Colonic mucosa (tissue), 4 donors: Measurements from ENCODE around the gene CFDP1. TPM values are rescaled to one million over a fixed set of nuclear protein-coding genes. Genes with fewer than 3 reads are reported as not detected.

ENCODE experiments used
- DNase-seq: peaks from one replicate; pipeline ENCODE4 v3.0.0-alpha.2; 2020
- H3K27ac ChIP-seq: fragments of 200-600 bp; one replicate; pipeline ENCODE4 v1.8.0; 2021
- H3K27me3 ChIP-seq: fragments of 200-600 bp; one replicate; pipeline ENCODE4 v1.8.0; 2021
- H3K36me3 ChIP-seq: fragments of 200-600 bp; one replicate; pipeline ENCODE4 v1.8.0; 2021
- H3K4me1 ChIP-seq: fragments of 200-600 bp; one replicate; pipeline ENCODE4 v1.8.0; 2021; ENCODE audit warnings: mild to moderate bottlenecking
- H3K4me3 ChIP-seq: fragments of 200-600 bp; one replicate; pipeline ENCODE4 v1.8.0; 2021
- H3K9ac ChIP-seq, 2 donors: one replicate each; pipeline ENCODE4 v1.7.0; 2013; ENCODE audit warnings: control low read depth in 2 of 2, low read depth in 2 of 2, low read length in 2 of 2
- H3K9me3 ChIP-seq: fragments of 200-600 bp; one replicate; pipeline ENCODE4 v1.8.0; 2021
- CTCF ChIP-seq: fragments of 200-600 bp; IDR thresholded peaks from one replicate; pipeline ENCODE4 v1.8.0; 2022; ENCODE audit warnings: antibody characterized with exemption, mild to moderate bottlenecking
- intact Hi-C: fragments of 100-400 bp; cut with DNase I; formaldehyde crosslinking; loops from one replicate; pipeline ENCODE4 v1.14.1; 2022
- total RNA-seq, 2 donors: library from RNA; stranded (reverse); fragmentation: NEBNext Ultra II Directional in 1 of 2; extraction: Animal tissue kit (Norgen Biotek cat#: 25700) in 1 of 2; gene quantifications; one replicate each; pipeline ENCODE4 v1.2.1, GENCODE V29; 2021
- donor health status: healthy.
- donor health status: DM: no; HTN: no; CAD: no.
- donor health status: DM: no; HTN: no; CAD: no.

The CFDP1 gene
- 10 to 100 TPM; 61.6 to 75.8 TPM for total RNA-seq

- Histone ChIP-seq H3K36me3 (no peaks in the 10 kb centered on the region), H3K4me3 (peak within 1 kb of the TSS; percentile 79), H3K9ac (peak within 1 kb of the TSS; percentile 85 to 94), H3K27me3 (no peaks in the 10 kb centered on the region), H3K9me3 (no peaks in the 10 kb centered on the region), H3K27ac (peak within 1 kb of the TSS; percentile 85), H3K4me1 (no peaks in the 10 kb centered on the region)
- no peak for TF ChIP-seq CTCF
- intact Hi-C loops: no loop called here
- DNase-seq: peak; percentile 96
Measured at GRCh38 chr16:75432828-75433731, at the start of gene CFDP1. CFDP1 (minus strand) TSS chr16:75433503; CDS start chr16:75433352, 151 bp downstream.

- H3K36me3 ChIP-seq: no peaks in the 10 kb centered on the region
- no peak overlapping the region for H3K4me3 ChIP-seq
- no peak for DNase-seq
- H3K27ac ChIP-seq: no peak overlapping the region
- no peak for TF ChIP-seq CTCF
- H3K9me3 ChIP-seq: no peaks in the 10 kb centered on the region
- H3K9ac ChIP-seq: no peak overlapping the region
- H3K27me3 ChIP-seq: no peaks in the 10 kb centered on the region
- intact Hi-C loops: no loop called here
- H3K4me1 ChIP-seq: peaks cover 6% of the 10 kb centered on the region
Measured at GRCh38 chr16:75482434-75483205, 49.3 kb upstream of the CFDP1 start.

- no peak for TF ChIP-seq CTCF
- Histone ChIP-seq H3K27ac (no peak overlapping the region), H3K9ac (no peak overlapping the region), H3K4me3 (no peak overlapping the region), H3K27me3 (no peaks in the 10 kb centered on the region), H3K9me3 (no peaks in the 10 kb centered on the region), H3K4me1 (no peaks in the 10 kb centered on the region), H3K36me3 (no peaks in the 10 kb centered on the region)
- intact Hi-C loops: no loop called here
- DNase-seq: no peak
Measured at GRCh38 chr16:75481475-75481874, 48.2 kb upstream of the CFDP1 start.

GRCh38 chr16:75479421-75479990 is 46.2 kb upstream of the CFDP1 start:
- Histone ChIP-seq H3K9me3 (no peaks in the 10 kb centered on the region), H3K27ac (no peak overlapping the region), H3K36me3 (no peaks in the 10 kb centered on the region), H3K27me3 (no peaks in the 10 kb centered on the region), H3K4me3 (no peak overlapping the region), H3K9ac (no peak overlapping the region), H3K4me1 (no peaks in the 10 kb centered on the region)
- no peak for TF ChIP-seq CTCF
- DNase-seq: no peak
- intact Hi-C loops: loop anchor here (10.0 kb wide), 1 partner anchor 145 kb away; the partner anchor contains the start of gene ADAT1
